K562 (cell line): ENCODE measurements around the gene TTC21A. TPM values are rescaled to one million over a fixed set of nuclear protein-coding genes. Genes with fewer than 3 reads are reported as not detected.

Experiments used
- ATAC-seq: fragments of 200-7000 bp; cut with Tn5 transposase; 3 replicates; pipeline ENCODE4 v1.9.1; 2020; ENCODE audit warnings: moderate library complexity
- BruUV-seq: library from RNA; stranded (reverse); fragments of 400-500 nt; replicated peaks from 2 replicates; lab custom pipeline; 2021; lab: Mats Ljungman, UMichigan
- CTCF ChIA-PET: fragments of 300-600 bp; formaldehyde crosslinking; extraction: SDS; loops from one replicate; lab custom pipeline; 2021; ENCODE audit warnings: low intra/inter-chr PET ratio; lab: Yijun Ruan, JAX
- POLR2A ChIA-PET: fragments of 300-600, 350-650 bp; sonication (Branson Sonifier 250); formaldehyde crosslinking; extraction: SDS; loops from one replicate; lab custom pipeline; 2021; ENCODE audit warnings: antibody characterized with exemption, inconsistent platforms; lab: Yijun Ruan, JAX
- DNase-seq, 4 experiments: peaks; one replicate each; pipeline versions ENCODE4 v3.0.0 to v3.0.0-alpha.2; 2011 to 2018; ENCODE audit warnings: low spot score in 3 of 4, mixed read lengths in 3 of 4; ENCODE audit errors: extremely low read depth in 1 of 4
- FAIRE-seq: peaks from 2 replicates; lab custom pipeline; 2011; peaks lifted over from hg19 to GRCh38; lab: Jason Lieb, UNC
- H2AFZ ChIP-seq: 2 replicates; pipeline ENCODE4 v1.6.0; 2011; ENCODE audit warnings: low read depth, low read length, control low read depth, inconsistent platforms
- H3K27ac ChIP-seq: fragments of 200-600 bp; 3 replicates; pipeline ENCODE4 v1.8.0; 2011; ENCODE audit warnings: low read depth, mild to moderate bottlenecking, control low read depth, inconsistent platforms, low read length, moderate library complexity, mixed read lengths; ENCODE audit errors: extremely low read depth
- H3K27me3 ChIP-seq, 2 experiments: fragments of 300-600 bp in 1 of 2; 2 replicates in 1 of 2; 3 replicates in 1 of 2; pipeline versions ENCODE4 v1.6.0 to v1.8.0; 2011; ENCODE audit warnings: inconsistent platforms in 2 of 2, low read length in 2 of 2, mild to moderate bottlenecking in 1 of 2, mixed read lengths in 1 of 2, moderate library complexity in 1 of 2; ENCODE audit not compliant: control insufficient read depth in 2 of 2, insufficient read depth in 2 of 2
- H3K36me3 ChIP-seq: fragments of 300-600 bp; 3 replicates; pipeline ENCODE4 v1.8.0; 2011; ENCODE audit warnings: mild to moderate bottlenecking, low read length, inconsistent platforms; ENCODE audit not compliant: control insufficient read depth, insufficient read depth
- H3K4me1 ChIP-seq, 2 experiments: fragments of 200-600 bp in 1 of 2; replicated peaks in 1 of 2; 2 replicates in 1 of 2; 3 replicates in 1 of 2; pipeline versions ENCODE4 v1.5.1 to v1.8.0; 2011; ENCODE audit warnings: inconsistent platforms in 2 of 2, low read length in 2 of 2, mild to moderate bottlenecking in 1 of 2, mixed read lengths in 1 of 2, moderate library complexity in 1 of 2; ENCODE audit not compliant: control insufficient read depth in 2 of 2, insufficient read depth in 2 of 2
- H3K4me2 ChIP-seq: 2 replicates; pipeline ENCODE4 v1.6.1; 2011; ENCODE audit warnings: low read length, control low read depth, inconsistent platforms, mixed read lengths; ENCODE audit not compliant: insufficient read depth
- H3K4me3 ChIP-seq: fragments of 200-600 bp; sonication (generic), shearing (Covaris generic); 2 replicates; pipeline ENCODE4 v1.5.1; 2016; ENCODE audit warnings: control low read depth, inconsistent platforms
- H3K79me2 ChIP-seq: fragments of 200-600 bp; 3 replicates; pipeline ENCODE4 v1.8.0; 2011; ENCODE audit warnings: low read length, inconsistent platforms; ENCODE audit not compliant: control insufficient read depth, insufficient read depth
- H3K9ac ChIP-seq, 2 experiments: 2 replicates each; pipeline versions ENCODE4 v1.6.0 to v1.6.1; 2011; ENCODE audit warnings: low read depth in 2 of 2, low read length in 2 of 2, control low read depth in 1 of 2, inconsistent platforms in 1 of 2, mild to moderate bottlenecking in 1 of 2, mixed read lengths in 1 of 2; ENCODE audit not compliant: insufficient read depth in 1 of 2
- H3K9me1 ChIP-seq: one replicate; pipeline ENCODE4 v1.6.0; 2011; ENCODE audit warnings: inconsistent platforms, mild to moderate bottlenecking, low read length, moderate library complexity; ENCODE audit not compliant: control insufficient read depth, insufficient read depth
- H3K9me3 ChIP-seq: replicated peaks from 2 replicates; pipeline ENCODE4 v1.5.1; 2011; ENCODE audit warnings: low read depth, low read length, inconsistent platforms; ENCODE audit not compliant: control insufficient read depth, insufficient read depth
- H4K20me1 ChIP-seq: replicated peaks from 2 replicates; pipeline ENCODE4 v1.6.1; 2011; ENCODE audit warnings: low read length, inconsistent platforms, mixed read lengths; ENCODE audit not compliant: control insufficient read depth, insufficient read depth
- ARID1B ChIP-seq: fragments of 450-650 bp; IDR thresholded peaks from 2 replicates; pipeline ENCODE4 v1.6.1; 2016; ENCODE audit warnings: antibody characterized with exemption, mild to moderate bottlenecking, inconsistent platforms
- CBFA2T2 ChIP-seq: fragments of 450-650 bp; conservative IDR thresholded peaks from 2 replicates; pipeline ENCODE4 v1.6.1; 2017; ENCODE audit warnings: mild to moderate bottlenecking
- RFX1 ChIP-seq: fragments of 450-650 bp; IDR thresholded peaks from 2 replicates; pipeline ENCODE4 v1.6.1; 2016; ENCODE audit warnings: mild to moderate bottlenecking, moderate library complexity
- ZNF165 ChIP-seq: fragments of 250-450 bp; sonication (Bioruptor Pico); IDR thresholded peaks from 2 replicates; pipeline ENCODE4 v1.4.0; 2020; ENCODE audit warnings: borderline replicate concordance
- WGBS: fragments of 100-300 bp; shearing (Covaris generic); methylation state at CpG from one replicate; pipeline ENCODE4 v1.1.6; 2016; ENCODE audit warnings: low coverage, mixed read lengths; ENCODE audit not compliant: insufficient coverage; ENCODE audit errors: missing lambda C conversion rate; 5-methylcytosine and 5-hydroxymethylcytosine counted together
- in situ Hi-C: fragments of 300-500 bp; cut with MboI; formaldehyde crosslinking; loops from 4 replicates; pipeline ENCODE4 v1.15.0; 2018; ENCODE audit warnings: inconsistent platforms, mixed read lengths
- intact Hi-C: fragments of 100-400 bp; cut with micrococcal nuclease; formaldehyde crosslinking; loops from 2 replicates; pipeline ENCODE4 v1.14.2; 2022
- polyA plus RNA-seq, 8 experiments: library from polyadenylated mRNA; depleted of rRNA in 4 of 8; stranded (reverse) in 5 of 8; unstranded in 3 of 8; fragments of >200 nt; fragmentation: Nextera tagmentation in 2 of 8; fragmentation: Illumina TruSeq in 1 of 8; extraction: Ambion mirVana in 2 of 8; extraction: Trizol in 1 of 8; gene quantifications; 2 replicates each; pipeline versions ENCODE4 v1.2.1 to v1.2.3, GENCODE V29; 2011 to 2014; ENCODE audit warnings: inconsistent platforms in 1 of 8, missing spikeins in 1 of 8
- total RNA-seq, 7 experiments: library from RNA; depleted of rRNA in 6 of 7; stranded (reverse); fragments of >200 nt in 6 of 7; fragmentation: Illumina TruSeq in 2 of 7; extraction: Trizol in 2 of 7; gene quantifications; 2 replicates each; pipeline versions ENCODE4 v1.2.1 to v1.2.3, GENCODE V29; 2011 to 2021; ENCODE audit warnings: low replicate concordance in 1 of 7
- TF ChIP-seq, protein P1 (sequence below): sonication (generic); IDR thresholded peaks from 2 replicates; pipeline ENCODE4 v1.6.1; 2016

The TTC21A gene
- total and polyA plus RNA-seq, 9 of the 15 experiments (the other 6 are each of a cell fraction or from before 2014, with no cell fraction given), result 0.22 to 1.4 (median 0.70) TPM

DNA sequence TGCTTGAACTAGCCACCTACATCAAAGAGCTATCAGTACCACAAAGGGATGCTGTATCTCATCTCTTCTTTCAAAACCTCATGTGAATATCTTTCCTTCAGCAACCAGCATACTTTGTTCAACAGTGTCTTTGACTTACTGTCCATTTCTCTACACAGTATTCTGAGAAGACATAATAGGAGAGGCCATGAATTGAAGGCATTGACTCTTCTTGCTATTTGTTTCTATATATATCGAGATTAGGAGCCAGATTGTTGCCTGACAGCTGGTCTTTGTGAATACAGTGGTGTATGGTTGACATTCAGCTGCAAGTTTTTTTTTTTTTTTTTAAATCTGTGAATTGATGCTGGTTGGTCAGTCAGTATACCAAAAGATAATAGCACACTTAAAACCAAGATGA lies 58.0 kb downstream of the TTC21A start:
- ATAC-seq (no peak), FAIRE-seq (no peak), DNase-seq (no peak)
- Histone ChIP-seq H3K4me1 (peaks cover 0 to 24% of the 10 kb centered on the region in 2 experiments; a peak in 3 of 5 replicates), H4K20me1 (no peaks in the 10 kb centered on the region), H3K9me1 (no peaks in the 10 kb centered on the region), H3K36me3 (no peaks in the 10 kb centered on the region), H3K27me3 (no peaks in the 10 kb centered on the region), H3K79me2 (no peaks in the 10 kb centered on the region), H3K9me3 (no peaks in the 10 kb centered on the region), H3K9ac (no peak overlapping the region), H3K4me2 (no peak overlapping the region), H2AFZ (peak overlapping the region; percentile 40; the same call in 1 of the 2 replicates), H3K27ac (no peak overlapping the region), H3K4me3 (no peak overlapping the region)
- intact Hi-C loops, result no loop called here
- ChIA-PET CTCF (no interaction called here), POLR2A (interaction anchor here (0.5 to 1.3 kb wide), 3 partner anchors 18 to 98 kb away, joined by 3 to 5 read pairs (median 4); no protein-coding TSS in a partner anchor)
- TF ChIP-seq ZNF165, result no peak
- TF ChIP-seq RFX1, result 0 out of 2 replicates have a peak, but pooled peaks have one; percentile 38
- in situ Hi-C loops, result no loop called here
- 32% methylated on average over 1 of the region's 1 CpG for WGBS
- BruUV-seq, result no TSS peak

DNA sequence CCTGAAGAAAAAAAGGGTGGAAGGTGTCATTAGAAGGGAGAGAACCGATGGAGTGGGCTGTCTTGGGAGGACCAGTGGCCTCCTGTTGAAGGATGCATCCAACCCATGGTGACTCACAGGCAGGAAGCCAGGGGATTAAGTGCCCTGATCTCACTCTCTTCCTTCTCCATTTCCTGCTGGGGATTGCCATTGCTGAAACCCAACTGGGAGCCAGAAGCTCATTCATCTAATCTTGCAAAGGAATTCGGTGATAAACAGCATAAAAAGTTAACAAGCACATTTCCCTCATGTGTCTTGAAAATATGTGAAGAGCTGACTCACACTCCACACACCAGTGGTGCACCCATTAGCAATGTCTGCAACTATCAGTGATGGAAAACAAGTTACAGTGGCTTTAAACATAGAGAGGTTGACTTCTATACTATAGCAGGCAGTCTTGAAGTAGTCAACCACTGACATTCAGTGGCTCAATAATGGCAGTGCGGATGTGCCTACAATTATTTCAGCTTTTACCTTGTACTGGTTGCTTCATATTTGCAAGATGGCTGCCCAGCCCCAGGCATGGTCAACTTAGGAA lies 58.7 kb downstream of the TTC21A start:
- peak overlapping the region; percentile 4; the same call in 1 of the 2 replicates for H3K4me2 ChIP-seq
- FAIRE-seq, result peak; percentile 86
- H3K9me1 ChIP-seq, result no peaks in the 10 kb centered on the region
- in situ Hi-C loops, result no loop called here
- ChIA-PET POLR2A (interaction anchor here (1.2 kb wide), 1 partner anchor 19 kb away, joined by 5 read pairs; no protein-coding TSS in a partner anchor), CTCF (interaction anchor here (1.3 kb wide), 1 partner anchor 125 kb away, joined by 4 read pairs; no protein-coding TSS in a partner anchor)
- H3K27ac ChIP-seq, result peak overlapping the region; percentile 61; the same call in 2 of the 3 replicates
- intact Hi-C loops, result no loop called here
- H3K4me3 ChIP-seq, result no peak overlapping the region
- no TSS peak for BruUV-seq
- no peaks in the 10 kb centered on the region for H3K79me2 ChIP-seq
- peak; percentile 89 for ATAC-seq
- peaks cover 0 to 24% of the 10 kb centered on the region in 2 experiments; a peak in 4 of 5 replicates for H3K4me1 ChIP-seq
- no peaks in the 10 kb centered on the region for H3K9me3 ChIP-seq
- peak overlapping the region; percentile 90 for H2AFZ ChIP-seq
- H3K27me3 ChIP-seq, result no peaks in the 10 kb centered on the region
- peak in 2 of 4 experiments; percentile 71 to 79 for DNase-seq
- no peak overlapping the region for H3K9ac ChIP-seq
- WGBS, result 21% methylated on average over 3 of the region's 3 CpGs
- H3K36me3 ChIP-seq, result no peaks in the 10 kb centered on the region
- no peaks in the 10 kb centered on the region for H4K20me1 ChIP-seq
- TF ChIP-seq ARID1B, result peak; percentile 71
- TF ChIP-seq, protein P1, sequence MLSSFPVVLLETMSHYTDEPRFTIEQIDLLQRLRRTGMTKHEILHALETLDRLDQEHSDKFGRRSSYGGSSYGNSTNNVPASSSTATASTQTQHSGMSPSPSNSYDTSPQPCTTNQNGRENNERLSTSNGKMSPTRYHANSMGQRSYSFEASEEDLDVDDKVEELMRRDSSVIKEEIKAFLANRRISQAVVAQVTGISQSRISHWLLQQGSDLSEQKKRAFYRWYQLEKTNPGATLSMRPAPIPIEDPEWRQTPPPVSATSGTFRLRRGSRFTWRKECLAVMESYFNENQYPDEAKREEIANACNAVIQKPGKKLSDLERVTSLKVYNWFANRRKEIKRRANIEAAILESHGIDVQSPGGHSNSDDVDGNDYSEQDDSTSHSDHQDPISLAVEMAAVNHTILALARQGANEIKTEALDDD, result peak; percentile 30; the same call in 1 of the 2 replicates
- TF ChIP-seq CBFA2T2, result no peak
